Peyer's patch (tissue), 4 donors: ENCODE measurements around the gene COX8A.

ENCODE experiments used
- CTCF ChIP-seq, 6 experiments: fragments of 450-650 bp in 4 of 6; fragments of 200-600 bp in 2 of 6; sonication (generic) in 1 of 6; IDR thresholded peaks; one replicate each; pipeline ENCODE4 v1.5.1; 2017 to 2019; ENCODE audit warnings: antibody characterized with exemption in 6 of 6, mild to moderate bottlenecking in 3 of 6, moderate library complexity in 1 of 6
- POLR2A ChIP-seq, 2 donors: fragments of 450-650 bp; IDR thresholded peaks; one replicate each; pipeline ENCODE4 v1.5.1; 2017; ENCODE audit warnings: antibody characterized with exemption in 2 of 2, mild to moderate bottlenecking in 2 of 2, moderate library complexity in 2 of 2

- TF ChIP-seq CTCF (IDR thresholded peaks at IDR 0.05) = no peak
- TF ChIP-seq POLR2A (IDR thresholded peaks at IDR 0.05) = no peak
Measured at GRCh38 chr11:63933459-63933858, 41.0 kb upstream of the COX8A start.
